H9 (cell line): ENCODE results near the gene FXR1. TPM values are rescaled to one million over a fixed set of nuclear protein-coding genes. Genes with fewer than 3 reads are reported as not detected.
"Not testable (repeated sequence)": the region's sequence is repeated elsewhere in the genome, so short reads cannot be mapped to it uniquely, and the experiment has no call there.

Experiments used
- DNase-seq: peaks from one replicate; pipeline ENCODE4 v3.0.0-alpha.2; 2017
- H2AFZ ChIP-seq: one replicate; pipeline ENCODE4 v1.6.1; 2013; ENCODE audit warnings: mild to moderate bottlenecking, low read length, control low read depth, moderate library complexity
- H2AK5ac ChIP-seq: 2 replicates; pipeline ENCODE4 v1.6.1; 2013; ENCODE audit warnings: low read length, control low read depth, mixed read lengths; ENCODE audit not compliant: insufficient read length
- H2BK120ac ChIP-seq: one replicate; pipeline ENCODE4 v1.6.1; 2013; ENCODE audit warnings: low read depth, mild to moderate bottlenecking, low read length, control low read depth, inconsistent platforms; ENCODE audit not compliant: poor library complexity, severe bottlenecking
- H2BK12ac ChIP-seq: 2 replicates; pipeline ENCODE4 v1.6.1; 2013; ENCODE audit warnings: low read length, control low read depth, mixed read lengths, low read depth; ENCODE audit not compliant: insufficient read length
- H2BK15ac ChIP-seq: 2 replicates; pipeline ENCODE4 v1.6.1; 2013; ENCODE audit warnings: low read depth, low read length, control low read depth
- H2BK20ac ChIP-seq: one replicate; pipeline ENCODE4 v1.6.1; 2013; ENCODE audit warnings: low read depth, mild to moderate bottlenecking, low read length, control low read depth, inconsistent platforms; ENCODE audit not compliant: poor library complexity, severe bottlenecking
- H2BK5ac ChIP-seq: 2 replicates; pipeline ENCODE4 v1.6.1; 2013; ENCODE audit warnings: low read length, control low read depth, mixed read lengths; ENCODE audit not compliant: insufficient read length
- H3K14ac ChIP-seq: 2 replicates; pipeline ENCODE4 v1.6.1; 2013; ENCODE audit warnings: low read length, control low read depth; ENCODE audit not compliant: insufficient read depth
- H3K18ac ChIP-seq: 2 replicates; pipeline ENCODE4 v1.6.1; 2013; ENCODE audit warnings: low read depth, mild to moderate bottlenecking, mixed read lengths, low read length, control low read depth; ENCODE audit not compliant: insufficient read length
- H3K23ac ChIP-seq: 2 replicates; pipeline ENCODE4 v1.6.1; 2013; ENCODE audit warnings: low read length, control low read depth, mixed read lengths, low read depth; ENCODE audit not compliant: insufficient read length
- H3K23me2 ChIP-seq: 2 replicates; pipeline ENCODE4 v1.6.1; 2013; ENCODE audit warnings: low read depth, mild to moderate bottlenecking, mixed read lengths, low read length, control low read depth; ENCODE audit not compliant: insufficient read length, poor library complexity, severe bottlenecking
- H3K27ac ChIP-seq: 2 replicates; pipeline ENCODE4 v1.5.1; 2013; ENCODE audit warnings: low read length, control low read depth, mixed read lengths, low read depth; ENCODE audit not compliant: insufficient read length
- H3K27me3 ChIP-seq: 2 replicates; pipeline ENCODE4 v1.6.1; 2013; ENCODE audit warnings: low read length, control low read depth, inconsistent platforms; ENCODE audit not compliant: insufficient read depth
- H3K4ac ChIP-seq: 2 replicates; pipeline ENCODE4 v1.6.1; 2013; ENCODE audit warnings: low read depth, mild to moderate bottlenecking, control low read depth, inconsistent platforms, low read length, moderate library complexity
- H3K4me1 ChIP-seq: 2 replicates; pipeline ENCODE4 v1.6.1; 2013; ENCODE audit warnings: low read length, control low read depth, inconsistent platforms; ENCODE audit not compliant: insufficient read depth
- H3K4me2 ChIP-seq: 2 replicates; pipeline ENCODE4 v1.6.1; 2013; ENCODE audit warnings: low read length, control low read depth, mixed read lengths; ENCODE audit not compliant: insufficient read length, insufficient read depth
- H3K56ac ChIP-seq: 2 replicates; pipeline ENCODE4 v1.6.1; 2013; ENCODE audit warnings: low read depth, mild to moderate bottlenecking, mixed read lengths, low read length, control low read depth; ENCODE audit not compliant: insufficient read length
- H3K79me1 ChIP-seq: 2 replicates; pipeline ENCODE4 v1.6.1; 2013; ENCODE audit warnings: low read depth, mild to moderate bottlenecking, moderate library complexity, low read length, control low read depth, inconsistent platforms; ENCODE audit not compliant: insufficient read depth, poor library complexity, severe bottlenecking
- H3K79me2 ChIP-seq: 2 replicates; pipeline ENCODE4 v1.6.1; 2013; ENCODE audit warnings: low read length, control low read depth, inconsistent platforms; ENCODE audit not compliant: insufficient read depth
- H3K9ac ChIP-seq: 2 replicates; pipeline ENCODE4 v1.6.1; 2013; ENCODE audit warnings: low read length, control low read depth, mixed read lengths; ENCODE audit not compliant: insufficient read length; ENCODE audit errors: extremely low read depth
- H3K9me3 ChIP-seq: one replicate; pipeline ENCODE4 v1.6.1; 2013; ENCODE audit warnings: low read depth, low read length, inconsistent platforms; ENCODE audit not compliant: control insufficient read depth
- H3T11ph ChIP-seq: one replicate; pipeline ENCODE4 v1.6.1; 2013; ENCODE audit warnings: mild to moderate bottlenecking, low read length, control low read depth, inconsistent platforms
- H4K20me1 ChIP-seq: one replicate; pipeline ENCODE4 v1.6.1; 2013; ENCODE audit not compliant: control insufficient read depth, insufficient read length, insufficient read depth
- H4K5ac ChIP-seq: 2 replicates; pipeline ENCODE4 v1.6.1; 2013; ENCODE audit warnings: low read depth, mild to moderate bottlenecking, mixed read lengths, low read length, control low read depth; ENCODE audit not compliant: insufficient read length
- H4K8ac ChIP-seq: replicated peaks from 2 replicates; pipeline ENCODE4 v1.6.1; 2013; ENCODE audit warnings: low read length, control low read depth, mixed read lengths, low read depth; ENCODE audit not compliant: insufficient read length
- H4K91ac ChIP-seq: 2 replicates; pipeline ENCODE4 v1.6.1; 2013; ENCODE audit warnings: low read depth, mild to moderate bottlenecking, moderate library complexity, mixed read lengths, low read length, control low read depth; ENCODE audit not compliant: insufficient read length
- H3K27ac Mint-ChIP-seq, 3 experiments: 2 replicates in 2 of 3; 3 replicates in 1 of 3; pipeline ENCODE4 v1.8.0; 2020 to 2021; ENCODE audit warnings: mixed read lengths in 3 of 3, mild to moderate bottlenecking in 1 of 3, moderate library complexity in 1 of 3
- H3K27me3 Mint-ChIP-seq: 2 replicates; pipeline ENCODE4 v1.8.0; 2021; ENCODE audit warnings: low read depth, mild to moderate bottlenecking, moderate library complexity, mixed read lengths
- H3K36me3 Mint-ChIP-seq, 3 experiments: 2 replicates in 2 of 3; 3 replicates in 1 of 3; pipeline ENCODE4 v1.8.0; 2020 to 2021; ENCODE audit warnings: low read depth in 3 of 3, mixed read lengths in 3 of 3; ENCODE audit not compliant: insufficient read depth in 1 of 3
- H3K4me1 Mint-ChIP-seq, 2 experiments: 2 replicates each; pipeline ENCODE4 v1.8.0; 2020; ENCODE audit warnings: mixed read lengths in 2 of 2
- H3K4me3 Mint-ChIP-seq, 2 experiments: 2 replicates in 1 of 2; 3 replicates in 1 of 2; pipeline ENCODE4 v1.8.0; 2020 to 2021; ENCODE audit warnings: mild to moderate bottlenecking in 2 of 2, mixed read lengths in 2 of 2, moderate library complexity in 1 of 2
- H3K9me3 Mint-ChIP-seq, 2 experiments: 2 replicates in 1 of 2; 3 replicates in 1 of 2; pipeline ENCODE4 v1.8.0; 2020; ENCODE audit warnings: mild to moderate bottlenecking in 2 of 2, mixed read lengths in 2 of 2, moderate library complexity in 1 of 2
- WGBS: extraction: QIAGEN DNeasy Blood & Tissue Kit; methylation state at CpG from one replicate; pipeline ENCODE4 v1.1.7; 2013; ENCODE audit warnings: missing lambda C conversion rate, low lambda C conversion rate, mixed read lengths; ENCODE audit not compliant: insufficient read length; ENCODE audit errors: extremely low coverage; 5-methylcytosine and 5-hydroxymethylcytosine counted together
- total RNA-seq: library from RNA; stranded (reverse); gene quantifications from 2 replicates; pipeline ENCODE4 v1.2.1, GENCODE V29; 2021
- TF ChIP-seq, protein P1 (sequence below): fragments of 200-600 bp; sonication (generic); conservative IDR thresholded peaks from 3 replicates; pipeline ENCODE4 v1.8.0; 2021; ENCODE audit warnings: antibody characterized with exemption, mild to moderate bottlenecking

FXR1 gene
- total RNA-seq, 1 experiment from 2014 or later: 240 TPM

DNA sequence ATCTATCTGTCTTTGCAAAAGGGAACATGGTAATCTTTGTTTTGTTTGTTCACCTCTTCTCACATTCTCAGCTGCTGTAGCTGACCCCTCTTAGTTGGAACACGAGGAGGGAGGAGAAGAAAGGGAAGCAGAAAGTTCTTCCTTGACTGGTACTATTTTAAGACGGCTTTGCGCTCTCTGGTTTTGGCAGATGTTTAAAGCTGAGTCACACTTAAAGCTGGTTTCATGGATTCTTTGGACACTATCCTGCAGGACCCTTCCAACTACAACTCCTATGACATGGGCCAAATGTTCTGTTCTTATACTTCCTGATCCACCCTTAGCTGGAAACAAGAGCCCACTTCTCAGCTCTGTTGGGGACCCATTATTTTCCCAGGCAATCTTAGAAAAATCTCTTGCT lies 40.6 kb upstream of the FXR1 start:
- Histone ChIP-seq H3K23ac (no peak overlapping the region), H3K14ac (no peak overlapping the region), H3K23me2 (no peaks in the 10 kb centered on the region), H2BK15ac (no peak overlapping the region), H3K56ac (no peak overlapping the region), H3K79me2 (no peaks in the 10 kb centered on the region), H4K91ac (no peak overlapping the region), H3K9ac (no peak overlapping the region), H2AK5ac (no peak overlapping the region), H4K8ac (no peak overlapping the region), H2BK12ac (no peak overlapping the region), H2AFZ (no peak overlapping the region), H3K4ac (no peak overlapping the region), H3K27me3 (no peaks in the 10 kb centered on the region), H3K4me1 (no peaks in the 10 kb centered on the region), H3T11ph (no peak overlapping the region), H3K79me1 (no peaks in the 10 kb centered on the region), H3K9me3 (no peaks in the 10 kb centered on the region), H2BK20ac (no peak overlapping the region), H4K5ac (no peak overlapping the region), H2BK120ac (no peak overlapping the region), H3K18ac (no peak overlapping the region), H3K4me2 (no peak overlapping the region), H4K20me1 (no peaks in the 10 kb centered on the region), H3K27ac (no peak overlapping the region), H2BK5ac (no peak overlapping the region)
- H3K36me3 Mint-ChIP-seq: no peaks in the 10 kb centered on the region
- no peak overlapping the region; a peak in 1 of 7 replicates for H3K27ac Mint-ChIP-seq
- DNase-seq: no peak
- H3K27me3 Mint-ChIP-seq: no peaks in the 10 kb centered on the region; the same call in 1 of the 2 replicates
- no peaks in the 10 kb centered on the region; a peak in 1 of 5 replicates for H3K9me3 Mint-ChIP-seq
- WGBS: no CpG with 5 or more reads among the region's 3 CpGs
- peaks cover 8 to 11% of the 10 kb centered on the region in 2 experiments for H3K4me1 Mint-ChIP-seq
- TF ChIP-seq, protein P1, sequence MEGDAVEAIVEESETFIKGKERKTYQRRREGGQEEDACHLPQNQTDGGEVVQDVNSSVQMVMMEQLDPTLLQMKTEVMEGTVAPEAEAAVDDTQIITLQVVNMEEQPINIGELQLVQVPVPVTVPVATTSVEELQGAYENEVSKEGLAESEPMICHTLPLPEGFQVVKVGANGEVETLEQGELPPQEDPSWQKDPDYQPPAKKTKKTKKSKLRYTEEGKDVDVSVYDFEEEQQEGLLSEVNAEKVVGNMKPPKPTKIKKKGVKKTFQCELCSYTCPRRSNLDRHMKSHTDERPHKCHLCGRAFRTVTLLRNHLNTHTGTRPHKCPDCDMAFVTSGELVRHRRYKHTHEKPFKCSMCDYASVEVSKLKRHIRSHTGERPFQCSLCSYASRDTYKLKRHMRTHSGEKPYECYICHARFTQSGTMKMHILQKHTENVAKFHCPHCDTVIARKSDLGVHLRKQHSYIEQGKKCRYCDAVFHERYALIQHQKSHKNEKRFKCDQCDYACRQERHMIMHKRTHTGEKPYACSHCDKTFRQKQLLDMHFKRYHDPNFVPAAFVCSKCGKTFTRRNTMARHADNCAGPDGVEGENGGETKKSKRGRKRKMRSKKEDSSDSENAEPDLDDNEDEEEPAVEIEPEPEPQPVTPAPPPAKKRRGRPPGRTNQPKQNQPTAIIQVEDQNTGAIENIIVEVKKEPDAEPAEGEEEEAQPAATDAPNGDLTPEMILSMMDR: no peak
- no peak overlapping the region for H3K4me3 Mint-ChIP-seq

DNA sequence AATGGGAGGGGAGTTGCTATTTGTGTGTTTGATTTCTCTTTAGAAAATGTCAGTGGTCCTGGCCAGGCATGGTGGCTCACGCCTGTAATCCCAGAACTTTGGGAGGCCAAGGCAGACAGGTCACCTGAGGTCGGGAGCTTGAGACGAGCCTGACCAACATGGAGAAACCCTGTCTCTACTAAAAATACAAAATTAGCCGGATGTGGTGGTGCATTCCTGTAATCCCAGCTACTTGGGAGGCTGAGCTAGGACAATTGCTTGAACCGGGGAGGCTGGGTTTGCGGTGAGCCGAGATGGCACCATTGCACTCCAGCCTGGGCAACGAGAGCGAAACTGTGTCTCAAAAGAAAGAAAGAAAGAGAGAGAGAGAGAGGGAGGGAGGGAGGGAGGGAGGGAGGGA lies 40.0 kb upstream of the FXR1 start:
- H4K5ac ChIP-seq, H2AK5ac ChIP-seq, H3K27me3 Mint-ChIP-seq, H3K4me1 ChIP-seq, H3K56ac ChIP-seq, H3K9me3 Mint-ChIP-seq, H3K14ac ChIP-seq, H3K4me2 ChIP-seq, H2BK120ac ChIP-seq, H3K4ac ChIP-seq, H3T11ph ChIP-seq, H2BK12ac ChIP-seq, H4K20me1 ChIP-seq, H3K36me3 Mint-ChIP-seq, H3K9ac ChIP-seq, DNase-seq, H2BK15ac ChIP-seq, H3K79me2 ChIP-seq, H3K27ac ChIP-seq, H3K18ac ChIP-seq, H3K23ac ChIP-seq, H3K27me3 ChIP-seq, H4K8ac ChIP-seq, H3K79me1 ChIP-seq, H2BK20ac ChIP-seq, H4K91ac ChIP-seq, H3K23me2 ChIP-seq, H3K9me3 ChIP-seq, H2BK5ac ChIP-seq, H2AFZ ChIP-seq: not testable (repeated sequence)
- no CpG with 5 or more reads among the region's 9 CpGs for WGBS
- peak overlapping the region in 1 of 2 experiments; percentile 5; a peak in 1 of 5 replicates for H3K4me3 Mint-ChIP-seq
- H3K4me1 Mint-ChIP-seq: peaks cover 8 to 11% of the 10 kb centered on the region in 2 experiments
- peak overlapping the region in 1 of 3 experiments; percentile 54; a peak in 2 of 7 replicates for H3K27ac Mint-ChIP-seq
